Measurements from ENCODE around the gene STOML3. TPM values are rescaled to one million over a fixed set of nuclear protein-coding genes. Genes with fewer than 3 reads are reported as not detected.

STOML3 gene
- total RNA-seq, 3 donors from 2014 or later (not counting 1 experiment from before 2014, with no cell fraction given), result not detected

GRCh38 chr13:38981096-38981495 is 9.5 kb downstream of the STOML3 start:
- intact Hi-C loops (cut with micrococcal nuclease), result no loop called here
- H3K36me3 ChIP-seq (ENCODE audit: control insufficient read depth, insufficient read depth, low read length), result no peaks in the 10 kb centered on the region
- H3K27ac ChIP-seq (ENCODE audit: low read length), result no peak overlapping the region
- H3K4me3 Mint-ChIP-seq, result no peak overlapping the region
- TF ChIP-seq CTCF (IDR thresholded peaks at IDR 0.05), result no peak
- no peak overlapping the region for H3K4me3 ChIP-seq (ENCODE audit: low read length)
- peaks cover 0 to 6% of the 10 kb centered on the region in 2 donors for H3K9me3 Mint-ChIP-seq
- no peaks in the 10 kb centered on the region for H3K27me3 ChIP-seq (ENCODE audit: control insufficient read depth, insufficient read depth, low read length)
- H3K9me3 ChIP-seq (ENCODE audit: control insufficient read depth, insufficient read depth, low read length), result no peaks in the 10 kb centered on the region
- no peaks in the 10 kb centered on the region for H3K4me1 Mint-ChIP-seq
- no peak overlapping the region for H3K27ac Mint-ChIP-seq
- no peak for DNase-seq
- peaks cover 0 to 4% of the 10 kb centered on the region in 2 donors for H3K27me3 Mint-ChIP-seq (ENCODE audit: low read depth in 2 of 2)
- 83% methylated on average over 2 of the region's 2 CpGs for WGBS (ENCODE audit: insufficient coverage)
- ATAC-seq, result no peak
- H3K36me3 Mint-ChIP-seq, result no peaks in the 10 kb centered on the region
- H3K4me1 ChIP-seq (ENCODE audit: control insufficient read depth, insufficient read depth, low read length), result no peaks in the 10 kb centered on the region

GRCh38 chr13:38980750-38981078 is 9.9 kb downstream of the STOML3 start:
- H3K9me3 ChIP-seq (ENCODE audit: control insufficient read depth, insufficient read depth, low read length), result no peaks in the 10 kb centered on the region
- Mint-ChIP-seq H3K4me3 (no peak overlapping the region), H3K27me3 (ENCODE audit: low read depth in 2 of 2) (peaks cover 0 to 4% of the 10 kb centered on the region in 2 donors), H3K36me3 (no peaks in the 10 kb centered on the region), H3K4me1 (no peaks in the 10 kb centered on the region), H3K27ac (no peak overlapping the region), H3K9me3 (peaks cover 0 to 6% of the 10 kb centered on the region in 2 donors)
- intact Hi-C loops (cut with micrococcal nuclease), result no loop called here
- ATAC-seq (no peak), DNase-seq (no peak)
- WGBS (ENCODE audit: insufficient coverage), result 25% methylated on average over 2 of the region's 2 CpGs
- H3K27me3 ChIP-seq (ENCODE audit: control insufficient read depth, insufficient read depth, low read length), result no peaks in the 10 kb centered on the region
- no peaks in the 10 kb centered on the region for H3K4me1 ChIP-seq (ENCODE audit: control insufficient read depth, insufficient read depth, low read length)
- no peak for TF ChIP-seq CTCF (IDR thresholded peaks at IDR 0.05)
- no peaks in the 10 kb centered on the region for H3K36me3 ChIP-seq (ENCODE audit: control insufficient read depth, insufficient read depth, low read length)
- H3K27ac ChIP-seq (ENCODE audit: low read length), result no peak overlapping the region
- no peak overlapping the region for H3K4me3 ChIP-seq (ENCODE audit: low read length)

GRCh38 chr13:38979891-38980749 is 10.5 kb downstream of the STOML3 start:
- Histone ChIP-seq H3K4me3 (ENCODE audit: low read length) (no peak overlapping the region), H3K27ac (ENCODE audit: low read length) (no peak overlapping the region), H3K9me3 (ENCODE audit: control insufficient read depth, insufficient read depth, low read length) (no peaks in the 10 kb centered on the region), H3K36me3 (ENCODE audit: control insufficient read depth, insufficient read depth, low read length) (no peaks in the 10 kb centered on the region), H3K4me1 (ENCODE audit: control insufficient read depth, insufficient read depth, low read length) (no peaks in the 10 kb centered on the region), H3K27me3 (ENCODE audit: control insufficient read depth, insufficient read depth, low read length) (no peaks in the 10 kb centered on the region)
- Mint-ChIP-seq H3K36me3 (no peaks in the 10 kb centered on the region), H3K27ac (no peak overlapping the region), H3K4me3 (no peak overlapping the region), H3K27me3 (ENCODE audit: low read depth in 2 of 2) (peaks cover 0 to 4% of the 10 kb centered on the region in 2 donors), H3K9me3 (peaks cover 0 to 4% of the 10 kb centered on the region in 2 donors), H3K4me1 (no peaks in the 10 kb centered on the region)
- ATAC-seq, result no peak
- 80% methylated on average over 8 of the region's 9 CpGs for WGBS (ENCODE audit: insufficient coverage)
- TF ChIP-seq CTCF (IDR thresholded peaks at IDR 0.05), result no peak
- intact Hi-C loops (cut with micrococcal nuclease), result no loop called here
- no peak for DNase-seq
